Measurements from ENCODE around the gene SPAG17. TPM values are rescaled to one million over a fixed set of nuclear protein-coding genes. Genes with fewer than 3 reads are reported as not detected.

The SPAG17 gene
- total RNA-seq, 2 donors from 2014 or later, result not detected

DNA sequence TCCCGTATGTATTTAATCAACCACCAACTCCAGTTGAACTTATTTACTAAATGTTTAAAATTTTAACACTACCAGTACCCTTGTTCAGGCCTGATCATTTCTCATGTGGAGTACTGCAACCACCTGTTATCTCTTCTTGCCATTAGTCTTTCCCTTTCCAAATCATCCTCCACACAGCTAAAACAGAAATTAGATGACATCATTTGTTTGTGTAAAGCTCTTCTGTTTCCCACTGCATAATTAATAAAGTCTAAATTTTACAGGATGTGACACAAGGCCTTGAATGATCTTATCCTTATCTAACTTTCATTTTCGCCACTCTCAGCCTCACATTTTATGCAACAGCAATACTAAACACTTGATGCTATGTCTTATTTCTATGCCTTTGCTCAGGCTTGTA is 280.0 kb downstream of the SPAG17 start:
- Histone ChIP-seq H3K9me3 (no peaks in the 10 kb centered on the region), H3K4me1 (no peaks in the 10 kb centered on the region), H3K9ac (ENCODE audit: low read depth in 2 of 2, low read length in 2 of 2) (no peak overlapping the region), H3K36me3 (peaks cover 7% of the 10 kb centered on the region), H3K27me3 (no peaks in the 10 kb centered on the region), H3K4me3 (no peak overlapping the region), H3K27ac (no peak overlapping the region)
- intact Hi-C loops (cut with DNase I), result no loop called here
- no peak for DNase-seq
- TF ChIP-seq, protein P1, sequence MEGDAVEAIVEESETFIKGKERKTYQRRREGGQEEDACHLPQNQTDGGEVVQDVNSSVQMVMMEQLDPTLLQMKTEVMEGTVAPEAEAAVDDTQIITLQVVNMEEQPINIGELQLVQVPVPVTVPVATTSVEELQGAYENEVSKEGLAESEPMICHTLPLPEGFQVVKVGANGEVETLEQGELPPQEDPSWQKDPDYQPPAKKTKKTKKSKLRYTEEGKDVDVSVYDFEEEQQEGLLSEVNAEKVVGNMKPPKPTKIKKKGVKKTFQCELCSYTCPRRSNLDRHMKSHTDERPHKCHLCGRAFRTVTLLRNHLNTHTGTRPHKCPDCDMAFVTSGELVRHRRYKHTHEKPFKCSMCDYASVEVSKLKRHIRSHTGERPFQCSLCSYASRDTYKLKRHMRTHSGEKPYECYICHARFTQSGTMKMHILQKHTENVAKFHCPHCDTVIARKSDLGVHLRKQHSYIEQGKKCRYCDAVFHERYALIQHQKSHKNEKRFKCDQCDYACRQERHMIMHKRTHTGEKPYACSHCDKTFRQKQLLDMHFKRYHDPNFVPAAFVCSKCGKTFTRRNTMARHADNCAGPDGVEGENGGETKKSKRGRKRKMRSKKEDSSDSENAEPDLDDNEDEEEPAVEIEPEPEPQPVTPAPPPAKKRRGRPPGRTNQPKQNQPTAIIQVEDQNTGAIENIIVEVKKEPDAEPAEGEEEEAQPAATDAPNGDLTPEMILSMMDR (IDR thresholded peaks at IDR 0.05), result no peak

DNA sequence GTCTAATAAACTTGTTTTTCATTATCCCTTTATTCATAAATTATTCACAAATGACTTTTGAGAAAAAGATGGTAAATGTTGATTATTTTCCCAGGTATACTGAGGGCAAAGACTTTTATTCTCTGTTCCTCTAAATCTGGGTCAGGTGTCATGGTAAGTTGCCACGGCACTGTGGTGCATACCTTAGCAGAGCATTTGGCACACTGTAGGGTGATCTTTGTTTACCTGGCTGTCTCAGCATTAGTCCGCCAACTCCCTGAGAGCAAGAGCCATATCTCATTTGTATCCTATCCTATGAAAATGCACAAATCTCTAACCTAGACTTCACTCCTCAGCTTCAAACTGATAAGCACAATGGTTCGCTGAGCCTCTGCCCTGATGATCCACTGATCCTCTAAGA is 280.5 kb downstream of the SPAG17 start:
- no peak overlapping the region for H3K9ac ChIP-seq (ENCODE audit: low read depth in 2 of 2, low read length in 2 of 2)
- intact Hi-C loops (cut with DNase I), result no loop called here
- TF ChIP-seq, protein P1 (IDR thresholded peaks at IDR 0.05), result no peak
- DNase-seq, result no peak
- H3K36me3 ChIP-seq, result peaks cover 7% of the 10 kb centered on the region
- no peaks in the 10 kb centered on the region for H3K4me1 ChIP-seq
- no peak overlapping the region for H3K27ac ChIP-seq
- no peak overlapping the region for H3K4me3 ChIP-seq
- no peaks in the 10 kb centered on the region for H3K27me3 ChIP-seq
- no peaks in the 10 kb centered on the region for H3K9me3 ChIP-seq

Data from colonic mucosa (tissue), 4 donors.